ENCODE measurements around the gene PPIL1.

GRCh38 chr6:36920049-36920448 lies 45.4 kb upstream of the PPIL1 start:
- no peak for TF ChIP-seq CTCF (IDR thresholded peaks at IDR 0.05; ENCODE audit: insufficient read depth, low read length, poor library complexity, severe bottlenecking)
- no peak for TF ChIP-seq EZH2phosphoT487 (conservative IDR thresholded peaks at IDR 0.05; ENCODE audit: low read length)
